Stimulated activated naive B cell treated with anti-CD40 and anti-IgM and Interleukin-4, amounts not matched to agents 10 μg/mL and 1 μg/mL and 100 μg/mL, for 72 hours (primary cell): Measurements from ENCODE around the gene ARAF.

Experiments used
- ATAC-seq, 2 donors: fragments of 150-1000 bp; cut with Tn5 transposase; replicated peaks; 2 replicates each; pipeline ENCODE4 v1.10.0; 2021; ENCODE audit warnings: moderate library complexity in 1 of 2
- DNase-seq: peaks from one replicate; pipeline ENCODE4 v3.0.0; 2021
- H3K27ac Mint-ChIP-seq: one replicate; pipeline ENCODE4 v1.8.0; 2022; ENCODE audit warnings: mild to moderate bottlenecking, mixed read lengths
- H3K27me3 Mint-ChIP-seq, 2 donors: one replicate each; pipeline ENCODE4 v1.8.0; 2022; ENCODE audit warnings: mixed read lengths in 2 of 2
- H3K36me3 Mint-ChIP-seq, 2 donors: one replicate each; pipeline ENCODE4 v1.8.0; 2022; ENCODE audit warnings: mixed read lengths in 2 of 2, mild to moderate bottlenecking in 1 of 2
- H3K4me1 Mint-ChIP-seq, 2 donors: one replicate each; pipeline ENCODE4 v1.8.0; 2022; ENCODE audit warnings: mixed read lengths in 2 of 2, mild to moderate bottlenecking in 1 of 2
- H3K4me3 Mint-ChIP-seq, 2 donors: one replicate each; pipeline ENCODE4 v1.8.0; 2022; ENCODE audit warnings: mild to moderate bottlenecking in 2 of 2, mixed read lengths in 2 of 2, moderate library complexity in 1 of 2
- H3K9me3 Mint-ChIP-seq, 2 donors: one replicate each; pipeline ENCODE4 v1.8.0; 2022; ENCODE audit warnings: mixed read lengths in 2 of 2, mild to moderate bottlenecking in 1 of 2

Gene ARAF

DNA sequence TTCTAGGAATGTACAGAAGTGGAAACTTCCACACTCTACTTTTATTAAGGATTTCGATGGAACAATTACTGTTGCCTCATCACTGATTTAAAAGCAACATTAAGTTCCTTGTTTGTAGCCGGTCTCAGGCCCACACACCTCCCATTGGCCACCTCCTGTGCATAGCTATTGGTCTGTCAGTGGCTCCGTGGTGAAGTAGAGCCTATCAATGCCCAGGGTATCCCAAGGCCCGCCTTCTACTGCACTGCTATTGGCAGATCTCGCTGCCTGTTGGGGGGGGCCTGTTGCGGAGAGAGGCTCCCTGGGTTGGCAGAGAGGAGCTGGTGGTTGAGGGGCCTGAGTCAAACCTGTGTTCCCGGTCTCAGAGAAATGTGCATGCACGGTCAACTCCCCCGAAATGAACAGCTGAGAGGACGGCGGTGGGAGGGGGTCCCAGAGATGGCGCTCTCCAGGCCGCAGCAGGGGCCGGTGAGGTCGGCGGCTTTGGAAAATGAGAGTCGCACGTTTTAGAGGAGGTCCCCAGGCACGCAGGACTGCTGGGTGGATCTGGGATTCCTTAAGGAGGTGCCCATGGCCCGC lies 4.9 kb upstream of the ARAF start:
- ATAC-seq: peak; percentile 89 to 91
- H3K4me3 Mint-ChIP-seq: peak overlapping the region; percentile 93
- peaks cover 6 to 19% of the 10 kb centered on the region in 2 donors for H3K4me1 Mint-ChIP-seq
- H3K27ac Mint-ChIP-seq: peak overlapping the region; percentile 98
- peak; percentile 82 for DNase-seq
- no peaks in the 10 kb centered on the region for H3K27me3 Mint-ChIP-seq
- peaks cover 0 to 2% of the 10 kb centered on the region in 2 donors for H3K36me3 Mint-ChIP-seq
- H3K9me3 Mint-ChIP-seq: no peaks in the 10 kb centered on the region

DNA sequence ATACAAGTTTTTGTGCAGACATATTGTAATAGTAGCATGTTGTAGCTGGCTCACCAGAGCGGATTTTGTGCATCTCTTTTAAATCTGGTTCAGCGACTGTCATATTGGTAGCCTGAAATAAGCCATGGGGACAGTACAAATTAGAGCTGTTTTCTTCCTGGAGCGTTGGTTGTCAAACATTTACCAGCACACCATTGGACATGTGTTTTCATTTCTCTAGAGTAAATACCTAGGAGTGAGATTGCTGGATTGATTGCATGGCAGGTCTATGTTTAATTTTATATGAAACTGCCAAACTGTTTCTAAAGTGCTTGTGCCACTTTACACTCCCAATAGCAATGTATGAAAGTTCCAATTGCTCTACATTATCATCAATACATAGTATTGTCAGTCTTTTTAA lies 2.6 kb upstream of the ARAF start:
- DNase-seq (no peak), ATAC-seq (no peak)
- H3K27ac Mint-ChIP-seq: no peak overlapping the region
- no peaks in the 10 kb centered on the region for H3K9me3 Mint-ChIP-seq
- no peaks in the 10 kb centered on the region for H3K27me3 Mint-ChIP-seq
- no peak overlapping the region for H3K4me3 Mint-ChIP-seq
- H3K4me1 Mint-ChIP-seq: peaks cover 18 to 32% of the 10 kb centered on the region in 2 donors
- peaks cover 2 to 9% of the 10 kb centered on the region in 2 donors for H3K36me3 Mint-ChIP-seq

DNA sequence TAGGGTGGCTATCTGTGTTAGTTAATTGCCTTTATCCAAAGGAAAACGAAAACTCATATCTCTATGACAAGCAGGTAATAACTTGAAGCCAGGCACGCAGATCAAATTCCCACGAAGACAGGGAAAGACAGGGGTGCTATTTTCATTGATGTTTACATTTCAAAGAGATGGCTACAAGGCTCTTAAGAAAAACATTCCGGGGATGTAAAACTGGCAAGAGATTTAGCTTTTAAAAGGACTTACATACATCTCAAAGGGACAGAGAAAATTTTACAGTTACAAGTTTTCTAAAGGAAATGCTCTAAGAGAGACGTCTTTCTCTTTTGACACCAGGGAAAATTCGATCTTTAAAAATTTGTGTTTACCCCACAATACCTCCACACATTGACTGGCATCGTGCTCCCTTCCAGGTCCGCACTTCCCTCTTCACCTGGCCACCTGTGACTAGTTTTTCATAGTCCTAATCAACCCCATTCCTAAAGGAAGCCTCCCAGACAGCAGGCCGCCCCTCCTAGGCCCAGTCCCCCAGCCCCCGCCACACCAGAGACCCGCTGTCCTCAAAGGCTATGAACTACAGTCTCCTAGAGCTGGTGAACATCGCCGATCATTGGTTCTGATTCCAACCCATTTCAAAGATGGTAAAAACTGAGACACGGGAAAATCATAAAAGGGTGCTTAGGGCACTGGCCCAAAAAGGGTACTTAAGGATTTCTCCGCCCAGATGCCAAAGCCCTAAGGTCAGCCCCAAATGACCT lies 649 bp upstream of the ARAF start:
- Mint-ChIP-seq H3K4me3 (peak overlapping the region; percentile 90 to 93), H3K27ac (peak overlapping the region; percentile 99), H3K27me3 (no peaks in the 10 kb centered on the region), H3K4me1 (peaks cover 24 to 42% of the 10 kb centered on the region in 2 donors), H3K9me3 (no peaks in the 10 kb centered on the region), H3K36me3 (peaks cover 8 to 18% of the 10 kb centered on the region in 2 donors)
- DNase-seq (no peak), ATAC-seq (no peak)

DNA sequence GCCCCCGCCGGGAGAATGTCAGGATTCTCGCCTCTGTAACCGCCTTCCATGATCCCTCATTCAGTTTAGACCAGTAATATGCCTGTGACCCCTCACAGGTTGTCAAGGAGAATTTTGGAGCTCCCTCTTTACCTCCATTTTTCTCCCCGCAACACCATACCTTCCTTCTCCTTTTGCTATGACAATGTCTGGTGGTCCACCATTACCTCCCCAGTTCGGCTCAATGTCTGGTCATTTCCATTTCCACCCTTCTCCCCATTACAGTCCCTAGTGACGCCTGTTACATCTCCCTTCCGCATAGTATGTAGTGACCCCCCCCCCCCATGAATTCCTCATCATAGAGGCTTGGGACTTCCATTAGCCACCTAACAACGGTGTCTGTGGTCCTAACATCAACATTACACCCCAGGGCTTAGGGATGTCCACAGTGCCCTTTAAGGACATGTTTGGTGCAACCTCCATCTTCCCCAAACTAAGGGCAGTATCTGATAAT lies 700 bp downstream of the ARAF start:
- H3K4me3 Mint-ChIP-seq: peak overlapping the region; percentile 90 to 93
- H3K36me3 Mint-ChIP-seq: peaks cover 10 to 24% of the 10 kb centered on the region in 2 donors
- no peaks in the 10 kb centered on the region for H3K27me3 Mint-ChIP-seq
- peaks cover 28 to 38% of the 10 kb centered on the region in 2 donors for H3K4me1 Mint-ChIP-seq
- peak overlapping the region; percentile 99 for H3K27ac Mint-ChIP-seq
- H3K9me3 Mint-ChIP-seq: no peaks in the 10 kb centered on the region
- ATAC-seq (no peak), DNase-seq (no peak)

DNA sequence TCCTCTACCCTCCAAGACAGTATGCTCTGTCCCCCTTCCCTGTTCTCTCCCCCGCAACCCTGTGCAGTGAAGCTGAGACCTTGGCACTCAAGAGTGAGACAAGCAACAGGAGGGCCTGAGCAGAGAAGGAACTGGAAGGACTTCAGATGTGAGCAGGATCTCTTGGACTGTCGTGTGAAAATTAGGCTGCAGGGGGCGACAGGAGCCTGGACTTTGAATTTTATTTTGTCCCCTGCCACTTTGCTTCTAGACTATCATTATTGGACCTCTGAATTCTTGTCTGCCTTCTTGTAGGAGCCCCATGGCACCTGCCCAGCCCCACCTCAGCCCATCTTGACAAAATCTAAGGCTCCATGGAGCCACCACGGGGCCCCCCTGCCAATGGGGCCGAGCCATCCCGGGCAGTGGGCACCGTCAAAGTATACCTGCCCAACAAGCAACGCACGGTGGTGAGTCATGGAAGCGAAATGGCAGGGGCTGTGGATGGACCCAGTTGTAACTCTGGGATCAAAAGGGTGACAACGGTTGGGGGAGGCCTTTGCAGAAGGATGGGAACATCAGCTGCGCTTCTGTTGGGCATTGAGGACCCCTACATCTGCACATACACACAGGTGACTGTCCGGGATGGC lies 1.7 kb downstream of the ARAF start:
- Mint-ChIP-seq H3K9me3 (no peaks in the 10 kb centered on the region), H3K4me1 (peaks cover 33 to 41% of the 10 kb centered on the region in 2 donors), H3K27ac (peak overlapping the region; percentile 76), H3K27me3 (no peaks in the 10 kb centered on the region), H3K36me3 (peaks cover 15 to 29% of the 10 kb centered on the region in 2 donors), H3K4me3 (peak overlapping the region; percentile 77 to 90)
- ATAC-seq: no peak
- no peak for DNase-seq

DNA sequence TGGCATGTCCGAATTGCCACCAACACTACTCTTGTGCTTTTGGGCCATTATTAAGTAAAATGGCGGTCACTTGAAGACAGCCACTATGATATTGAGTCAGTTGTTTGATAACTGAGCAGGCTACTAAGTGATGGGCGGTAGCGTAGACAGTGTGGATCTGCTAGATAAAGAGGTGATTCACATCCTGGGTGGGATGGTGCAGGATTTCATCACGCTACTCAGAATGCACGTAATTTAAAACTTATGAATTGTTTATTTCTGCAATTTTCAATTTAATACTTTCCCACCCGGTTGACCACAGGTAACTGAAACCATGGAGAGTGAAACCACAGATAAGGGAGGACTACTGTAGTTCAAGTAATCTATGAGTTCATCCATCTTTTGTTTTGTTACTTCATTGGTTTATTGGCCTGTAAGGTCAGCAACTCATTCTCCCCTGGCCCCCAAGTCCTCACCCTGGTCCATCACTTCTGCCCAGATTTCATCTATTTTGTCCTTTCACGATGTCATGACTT lies 2.9 kb downstream of the ARAF start:
- Mint-ChIP-seq H3K4me3 (peak overlapping the region in 1 of 2 donors; percentile 5), H3K4me1 (peaks cover 33 to 41% of the 10 kb centered on the region in 2 donors), H3K36me3 (peaks cover 20 to 37% of the 10 kb centered on the region in 2 donors), H3K27me3 (no peaks in the 10 kb centered on the region), H3K27ac (peak overlapping the region; percentile 5), H3K9me3 (no peaks in the 10 kb centered on the region)
- no peak for DNase-seq
- no peak for ATAC-seq

DNA sequence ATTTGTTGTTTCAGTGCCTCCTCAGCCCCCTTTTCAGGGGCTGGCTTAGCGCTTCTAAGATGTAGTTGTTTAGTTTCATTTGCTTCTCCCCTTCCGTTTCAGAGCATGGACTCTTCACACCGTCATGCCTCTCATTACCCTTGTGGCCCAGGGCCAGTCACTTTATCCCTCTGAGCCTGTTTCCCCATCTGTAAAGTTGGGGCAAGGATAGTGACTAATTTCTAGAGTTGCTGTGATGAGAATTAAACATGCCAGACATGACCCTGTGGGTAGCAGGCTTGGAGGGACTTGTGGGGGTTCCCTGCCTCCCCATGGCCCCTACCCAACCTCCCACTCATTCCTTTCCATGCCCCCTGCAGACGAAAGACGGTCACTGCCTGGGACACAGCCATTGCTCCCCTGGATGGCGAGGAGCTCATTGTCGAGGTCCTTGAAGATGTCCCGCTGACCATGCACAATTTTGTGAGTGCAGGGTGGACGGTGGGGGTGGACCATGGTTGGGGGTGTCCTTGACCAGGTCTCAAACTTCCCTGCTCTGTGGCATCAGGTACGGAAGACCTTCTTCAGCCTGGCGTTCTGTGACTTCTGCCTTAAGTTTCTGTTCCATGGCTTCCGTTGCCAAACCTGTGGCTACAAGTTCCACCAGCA lies 3.6 kb downstream of the ARAF start:
- DNase-seq (no peak), ATAC-seq (peak in 1 of 2 donors; percentile 5)
- H3K9me3 Mint-ChIP-seq: no peaks in the 10 kb centered on the region
- peak overlapping the region in 1 of 2 donors; percentile 5 for H3K4me3 Mint-ChIP-seq
- no peaks in the 10 kb centered on the region for H3K27me3 Mint-ChIP-seq
- H3K4me1 Mint-ChIP-seq: peaks cover 35 to 41% of the 10 kb centered on the region in 2 donors
- peak overlapping the region; percentile 90 for H3K27ac Mint-ChIP-seq
- peaks cover 25 to 43% of the 10 kb centered on the region in 2 donors for H3K36me3 Mint-ChIP-seq

DNA sequence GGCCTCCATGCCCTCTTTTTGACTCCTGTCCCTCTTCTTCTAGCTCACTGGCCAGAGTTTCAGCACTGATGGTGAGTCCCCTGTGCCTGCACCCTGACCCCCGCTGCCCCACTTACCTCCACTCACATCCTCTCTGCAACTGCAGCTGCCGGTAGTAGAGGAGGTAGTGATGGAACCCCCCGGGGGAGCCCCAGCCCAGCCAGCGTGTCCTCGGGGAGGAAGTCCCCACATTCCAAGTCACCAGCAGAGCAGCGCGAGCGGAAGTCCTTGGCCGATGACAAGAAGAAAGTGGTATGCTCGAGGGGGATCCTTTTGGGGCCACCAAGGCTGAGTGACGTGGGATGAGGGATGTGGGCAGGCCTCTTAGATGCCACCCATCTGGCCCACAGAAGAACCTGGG lies 5.8 kb downstream of the ARAF start:
- peaks cover 43 to 64% of the 10 kb centered on the region in 2 donors for H3K36me3 Mint-ChIP-seq
- peak; percentile 59 to 65 for ATAC-seq

DNA sequence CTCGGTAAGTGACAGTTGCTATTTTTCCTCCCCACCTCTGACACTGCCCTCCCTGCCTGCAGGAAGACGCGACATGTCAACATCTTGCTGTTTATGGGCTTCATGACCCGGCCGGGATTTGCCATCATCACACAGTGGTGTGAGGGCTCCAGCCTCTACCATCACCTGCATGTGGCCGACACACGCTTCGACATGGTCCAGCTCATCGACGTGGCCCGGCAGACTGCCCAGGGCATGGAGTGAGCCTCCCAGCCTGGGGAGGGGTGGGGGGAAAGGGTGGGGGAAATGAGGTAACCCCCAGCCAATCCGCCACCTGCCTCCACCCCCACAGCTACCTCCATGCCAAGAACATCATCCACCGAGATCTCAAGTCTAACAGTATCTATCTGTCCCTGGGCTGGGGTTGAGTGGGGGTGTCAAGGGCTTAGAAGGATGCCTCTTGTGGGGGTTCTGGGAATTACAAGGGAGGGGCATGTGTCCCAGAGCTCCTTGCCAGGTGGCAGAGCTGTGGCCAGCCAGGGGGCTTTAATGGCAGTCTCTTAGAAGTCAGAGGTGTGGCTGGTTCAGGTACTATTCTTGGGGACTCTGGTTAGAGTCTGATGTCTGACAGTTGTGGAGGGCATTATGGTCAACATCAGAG lies 7.8 kb downstream of the ARAF start:
- no peaks in the 10 kb centered on the region for H3K9me3 Mint-ChIP-seq
- DNase-seq (no peak), ATAC-seq (peak in 1 of 2 donors; percentile 21)
- H3K4me3 Mint-ChIP-seq: no peak overlapping the region
- H3K27me3 Mint-ChIP-seq: peaks cover 21% of the 10 kb centered on the region in 2 donors
- peaks cover 52 to 72% of the 10 kb centered on the region in 2 donors for H3K36me3 Mint-ChIP-seq
- peaks cover 20 to 40% of the 10 kb centered on the region in 2 donors for H3K4me1 Mint-ChIP-seq
- no peak overlapping the region for H3K27ac Mint-ChIP-seq

More for the DNA sequence above, 5.8 kb downstream of the ARAF start:
- H3K9me3 Mint-ChIP-seq: no peaks in the 10 kb centered on the region
- peaks cover 2% of the 10 kb centered on the region in 2 donors for H3K27me3 Mint-ChIP-seq
- peaks cover 26 to 36% of the 10 kb centered on the region in 2 donors for H3K4me1 Mint-ChIP-seq
- peak overlapping the region; percentile 51 to 66 for H3K4me3 Mint-ChIP-seq
- H3K27ac Mint-ChIP-seq: peak overlapping the region; percentile 4
- DNase-seq: peak; percentile 27

DNA sequence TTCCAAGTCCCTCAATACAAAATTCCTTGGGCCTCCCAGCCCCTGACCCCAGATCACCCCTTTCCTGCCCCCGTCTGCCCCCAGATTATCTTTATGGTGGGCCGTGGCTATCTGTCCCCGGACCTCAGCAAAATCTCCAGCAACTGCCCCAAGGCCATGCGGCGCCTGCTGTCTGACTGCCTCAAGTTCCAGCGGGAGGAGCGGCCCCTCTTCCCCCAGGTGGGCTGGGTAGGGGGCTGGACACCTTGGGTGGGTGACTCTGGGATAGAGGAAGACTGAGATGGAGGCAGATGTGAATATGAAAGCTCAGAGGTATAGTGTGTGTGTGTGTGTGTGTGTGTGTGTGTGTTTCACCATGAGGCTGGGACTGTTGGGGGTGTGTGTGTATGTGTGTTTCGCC lies 9.8 kb downstream of the ARAF start:
- no peak for ATAC-seq
- Mint-ChIP-seq H3K27ac (peak overlapping the region; percentile 21), H3K27me3 (peaks cover 22 to 23% of the 10 kb centered on the region in 2 donors), H3K4me1 (peaks cover 15 to 33% of the 10 kb centered on the region in 2 donors), H3K4me3 (no peak overlapping the region), H3K36me3 (peaks cover 47 to 65% of the 10 kb centered on the region in 2 donors), H3K9me3 (no peaks in the 10 kb centered on the region)
- no peak for DNase-seq

DNA sequence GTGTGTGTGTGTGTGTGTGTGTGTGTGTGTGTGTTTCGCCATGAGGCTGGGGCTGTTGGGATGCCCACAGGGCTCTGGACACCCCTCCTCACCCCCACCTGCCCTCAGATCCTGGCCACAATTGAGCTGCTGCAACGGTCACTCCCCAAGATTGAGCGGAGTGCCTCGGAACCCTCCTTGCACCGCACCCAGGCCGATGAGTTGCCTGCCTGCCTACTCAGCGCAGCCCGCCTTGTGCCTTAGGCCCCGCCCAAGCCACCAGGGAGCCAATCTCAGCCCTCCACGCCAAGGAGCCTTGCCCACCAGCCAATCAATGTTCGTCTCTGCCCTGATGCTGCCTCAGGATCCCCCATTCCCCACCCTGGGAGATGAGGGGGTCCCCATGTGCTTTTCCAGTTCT lies 10.2 kb downstream of the ARAF start:
- no peak overlapping the region for H3K4me3 Mint-ChIP-seq
- ATAC-seq (no peak), DNase-seq (no peak)
- H3K27ac Mint-ChIP-seq: no peak overlapping the region
- H3K9me3 Mint-ChIP-seq: no peaks in the 10 kb centered on the region
- peaks cover 22 to 27% of the 10 kb centered on the region in 2 donors for H3K27me3 Mint-ChIP-seq
- peaks cover 14 to 32% of the 10 kb centered on the region in 2 donors for H3K4me1 Mint-ChIP-seq
- H3K36me3 Mint-ChIP-seq: peaks cover 45 to 64% of the 10 kb centered on the region in 2 donors

DNA sequence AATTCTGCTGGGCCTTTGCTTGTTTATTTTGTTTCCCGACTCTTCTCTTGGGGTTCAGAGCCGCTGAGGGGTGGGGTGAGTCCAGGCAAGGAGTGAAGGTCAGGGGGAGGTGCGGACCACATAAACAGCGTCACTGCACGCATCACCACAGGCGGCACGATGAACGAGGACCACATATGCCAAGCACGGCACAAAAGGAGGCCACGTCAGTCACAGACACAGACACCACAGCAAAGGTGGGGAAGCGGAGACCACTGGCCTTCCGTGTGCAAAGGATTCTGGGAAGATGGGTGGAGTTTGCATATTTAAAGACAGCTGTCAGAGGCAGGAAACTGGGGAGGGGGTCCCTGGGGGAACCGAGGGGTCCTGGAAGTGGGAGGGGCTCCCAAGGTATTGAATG lies 10.9 kb downstream of the ARAF start:
- Mint-ChIP-seq H3K36me3 (peaks cover 40 to 57% of the 10 kb centered on the region in 2 donors), H3K4me3 (no peak overlapping the region), H3K9me3 (no peaks in the 10 kb centered on the region), H3K27ac (peak overlapping the region; percentile 11), H3K27me3 (peaks cover 22 to 31% of the 10 kb centered on the region in 2 donors), H3K4me1 (peaks cover 9 to 25% of the 10 kb centered on the region in 2 donors)
- DNase-seq (no peak), ATAC-seq (no peak)

DNA sequence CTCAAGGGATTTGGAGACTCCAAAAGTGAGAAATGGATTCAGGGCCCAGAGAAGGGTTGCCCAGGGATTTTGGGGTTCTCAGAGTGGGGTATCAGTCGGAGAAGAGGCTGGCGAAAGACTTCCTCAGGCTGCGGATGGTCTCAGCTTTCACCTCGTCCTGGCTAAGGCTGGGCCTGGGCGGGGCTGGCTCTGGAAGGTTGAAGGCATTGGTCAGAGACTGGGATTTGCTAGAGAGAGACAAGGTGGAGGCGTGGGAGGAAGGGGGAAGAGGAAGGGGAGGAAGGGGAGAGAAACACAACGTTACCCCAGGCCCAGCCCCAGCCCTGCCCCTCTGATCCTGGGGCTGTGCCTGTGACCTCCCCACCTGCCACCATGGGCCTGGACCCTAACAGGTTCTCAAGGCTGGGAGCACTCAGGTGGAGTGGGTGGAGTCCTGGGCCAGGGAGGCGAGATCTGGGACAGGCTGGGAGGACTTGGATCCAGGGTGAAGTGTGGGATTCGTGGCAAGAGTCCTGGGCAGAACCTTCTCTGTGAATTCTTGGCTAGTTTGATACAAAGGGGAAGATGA lies 11.9 kb downstream of the ARAF start:
- H3K4me1 Mint-ChIP-seq: peaks cover 6 to 22% of the 10 kb centered on the region in 2 donors
- peaks cover 37 to 54% of the 10 kb centered on the region in 2 donors for H3K36me3 Mint-ChIP-seq
- ATAC-seq (peak; percentile 16 to 22), DNase-seq (no peak)
- no peaks in the 10 kb centered on the region for H3K9me3 Mint-ChIP-seq
- peak overlapping the region; percentile 26 for H3K27ac Mint-ChIP-seq
- peak overlapping the region in 1 of 2 donors; percentile 2 for H3K4me3 Mint-ChIP-seq
- peaks cover 23 to 39% of the 10 kb centered on the region in 2 donors for H3K27me3 Mint-ChIP-seq
